C1 segment of cervical spinal cord (tissue), 14 donors: ENCODE data around the gene ZNF8.
"Not testable (repeated sequence)": the region's sequence is repeated elsewhere in the genome, so short reads cannot be mapped to it uniquely, and the experiment has no call there.

Experiments
- DNase-seq, 14 donors: peaks; one replicate each; lab custom pipeline; 2025; lab: John Stamatoyannopoulos, UW

ZNF8 gene

DNA sequence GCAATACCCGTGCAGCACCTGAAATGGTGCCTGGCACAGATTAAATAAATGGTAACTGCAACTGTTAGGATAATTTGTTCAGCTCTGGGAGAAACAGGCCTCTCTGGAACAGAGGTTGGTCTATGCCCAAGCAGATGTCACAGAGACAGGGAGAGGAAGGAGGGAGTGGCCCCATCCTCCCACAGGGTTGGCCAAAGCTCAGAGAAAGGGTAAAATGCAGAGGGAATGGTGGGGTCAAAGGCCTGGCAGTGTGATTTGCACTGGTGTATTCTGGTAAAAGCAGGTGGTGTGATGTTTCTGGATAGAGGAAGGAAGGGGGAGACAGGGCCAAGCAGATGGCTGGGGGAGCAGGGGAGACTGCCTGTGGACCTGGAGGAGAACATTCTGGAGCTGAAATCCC lies 57.5 kb downstream of the ZNF8 start:
- no peak for DNase-seq

DNA sequence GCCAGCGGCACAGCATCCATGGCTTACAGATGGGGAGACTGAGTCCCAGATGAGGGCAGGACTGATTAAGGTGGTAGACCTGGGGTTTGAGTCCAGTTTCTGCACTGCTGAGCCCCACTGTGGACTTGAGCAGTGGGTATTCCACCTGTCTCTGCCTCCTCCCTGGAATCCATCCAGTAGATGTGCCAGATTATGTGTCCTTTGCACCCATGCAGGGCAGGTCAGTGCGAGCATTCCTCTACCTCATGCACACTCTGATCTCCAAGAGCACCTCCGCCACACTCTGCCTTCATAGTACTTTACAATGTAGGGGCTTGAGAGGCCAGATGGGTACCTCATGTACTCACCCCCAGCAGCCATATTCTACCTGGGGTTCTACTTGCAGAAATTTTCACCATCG lies 58.1 kb downstream of the ZNF8 start:
- no peak for DNase-seq

DNA sequence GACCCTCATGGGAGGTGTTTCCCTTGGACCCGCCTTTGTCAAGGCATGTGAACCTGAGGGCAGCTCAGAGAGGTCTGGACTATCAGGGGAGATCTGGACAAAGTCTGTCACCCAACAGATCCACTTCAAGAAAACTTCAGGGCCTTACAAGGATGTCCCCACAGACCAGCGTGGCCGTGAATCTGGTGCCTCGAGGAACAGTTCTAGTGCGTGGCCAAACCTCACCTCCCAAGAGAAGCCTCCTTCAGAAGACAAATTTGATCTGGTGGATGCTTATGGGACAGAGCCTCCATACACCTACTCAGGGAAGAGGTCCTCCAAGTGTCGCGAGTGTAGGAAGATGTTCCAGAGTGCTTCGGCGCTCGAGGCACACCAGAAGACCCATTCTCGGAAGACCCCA lies 59.6 kb downstream of the ZNF8 start:
- DNase-seq: no peak

DNA sequence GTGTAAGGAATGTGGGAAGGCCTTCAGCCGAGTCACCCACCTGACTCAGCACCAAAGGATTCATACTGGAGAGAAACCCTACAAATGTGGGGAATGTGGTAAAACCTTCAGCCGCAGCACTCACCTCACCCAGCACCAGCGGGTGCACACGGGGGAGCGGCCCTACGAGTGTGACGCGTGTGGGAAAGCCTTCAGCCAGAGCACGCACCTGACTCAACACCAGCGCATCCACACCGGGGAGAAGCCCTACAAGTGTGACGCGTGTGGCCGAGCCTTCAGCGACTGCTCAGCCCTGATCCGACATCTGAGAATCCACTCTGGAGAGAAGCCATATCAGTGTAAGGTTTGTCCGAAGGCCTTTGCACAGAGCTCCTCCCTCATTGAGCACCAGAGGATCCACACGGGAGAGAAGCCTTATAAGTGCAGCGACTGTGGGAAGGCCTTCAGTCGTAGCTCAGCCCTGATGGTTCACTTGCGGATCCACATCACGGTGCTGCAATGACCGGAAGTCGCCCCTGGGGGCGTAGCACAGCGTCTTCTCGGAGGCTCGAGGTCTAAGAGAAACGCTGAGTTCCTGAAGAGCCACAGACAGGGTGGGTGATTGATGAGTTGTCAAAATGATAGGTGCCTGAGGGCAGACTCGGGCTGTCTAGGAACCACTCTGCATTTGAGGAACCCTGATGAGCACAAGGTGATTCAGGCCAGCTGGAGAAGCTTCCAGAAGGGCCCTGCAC lies 60.2 kb downstream of the ZNF8 start:
- no peak for DNase-seq

DNA sequence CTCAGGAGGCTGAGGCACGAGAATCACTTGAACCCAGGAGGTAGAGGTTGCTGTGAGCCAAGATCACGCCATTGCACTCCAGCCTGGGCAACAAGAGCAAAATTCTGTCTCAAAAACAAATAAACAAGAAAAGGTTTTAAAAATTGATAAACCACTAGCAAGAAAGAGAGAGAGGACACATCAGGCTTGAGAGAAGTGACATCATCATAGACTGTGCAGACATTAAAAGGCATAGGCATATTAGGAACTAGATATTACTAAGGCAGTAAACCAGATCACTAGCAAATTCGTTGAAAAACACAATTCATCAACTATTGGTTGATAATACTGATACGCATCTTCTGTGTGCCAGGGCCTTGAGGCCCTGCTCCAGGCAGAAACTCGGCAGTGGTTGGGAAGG lies 66.8 kb downstream of the ZNF8 start:
- no peak for DNase-seq

DNA sequence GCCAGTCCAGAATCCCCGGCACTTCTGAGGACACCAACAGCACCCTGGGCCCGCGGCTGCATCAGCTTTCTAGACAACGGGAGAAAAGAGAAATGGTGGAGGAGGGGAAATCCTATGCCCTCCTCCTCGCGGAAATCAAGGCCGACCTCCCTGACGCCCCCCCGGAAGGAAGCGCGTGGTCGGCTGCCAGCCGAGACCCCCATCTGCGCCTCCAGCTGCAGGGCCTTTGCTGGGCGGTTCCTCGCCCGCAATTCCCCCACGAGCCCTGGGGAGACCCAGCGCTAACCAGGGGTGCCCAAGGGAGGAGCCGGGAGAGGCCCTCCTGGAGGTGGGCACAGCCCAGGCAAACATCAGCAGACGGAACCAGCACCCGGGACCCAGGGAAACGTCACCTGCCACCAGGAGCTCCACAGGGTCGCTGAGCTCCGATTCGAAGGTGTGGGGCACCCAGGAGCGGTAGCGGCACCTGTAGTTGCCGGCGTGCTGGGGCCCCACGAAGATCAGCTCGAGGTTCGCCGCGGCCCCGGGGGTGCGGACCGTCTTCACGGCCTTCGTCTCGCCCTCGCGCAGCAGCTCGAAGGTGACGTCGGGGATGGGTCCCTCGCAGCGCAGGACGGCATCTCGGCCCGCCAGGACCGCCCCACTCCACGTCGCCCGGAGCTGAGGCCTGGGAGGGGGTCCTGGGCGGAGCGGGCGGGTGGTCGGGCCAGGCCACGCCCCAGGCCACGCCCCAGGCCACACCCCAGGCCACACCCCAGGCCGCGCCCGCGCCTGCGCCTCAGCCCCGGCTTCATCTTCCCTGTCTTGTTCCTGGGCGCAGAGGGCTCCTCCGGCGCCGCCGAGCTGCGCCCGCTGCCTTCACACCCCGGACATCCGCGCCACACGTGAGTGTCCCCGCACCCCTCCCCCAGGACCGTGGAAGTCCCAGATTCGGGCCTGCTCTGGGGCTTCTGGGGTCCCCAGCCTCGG lies 68.5 kb downstream of the ZNF8 start:
- DNase-seq: peak in 13 of 14 donors; percentile 9 to 84 (median 66)

DNA sequence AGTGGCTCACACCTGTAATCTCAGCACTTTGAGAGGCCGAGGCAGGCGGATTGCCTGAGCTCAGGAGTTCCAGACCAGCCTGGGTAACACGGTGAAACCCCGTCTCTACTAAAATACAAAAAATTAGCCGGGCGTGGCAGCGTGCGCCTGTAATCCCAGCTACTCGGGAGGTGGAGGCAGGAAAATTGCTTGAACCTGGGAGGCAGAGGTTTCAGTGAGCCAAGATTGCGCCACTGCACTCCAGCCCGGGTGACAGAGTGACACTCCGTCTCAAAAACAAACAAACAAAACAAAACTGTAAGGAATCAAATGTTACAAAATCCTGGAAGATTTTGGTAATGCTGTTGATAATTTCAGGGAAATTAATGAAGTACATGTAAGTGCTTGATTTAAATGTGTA lies 69.3 kb downstream of the ZNF8 start:
- DNase-seq: not testable (repeated sequence)

DNA sequence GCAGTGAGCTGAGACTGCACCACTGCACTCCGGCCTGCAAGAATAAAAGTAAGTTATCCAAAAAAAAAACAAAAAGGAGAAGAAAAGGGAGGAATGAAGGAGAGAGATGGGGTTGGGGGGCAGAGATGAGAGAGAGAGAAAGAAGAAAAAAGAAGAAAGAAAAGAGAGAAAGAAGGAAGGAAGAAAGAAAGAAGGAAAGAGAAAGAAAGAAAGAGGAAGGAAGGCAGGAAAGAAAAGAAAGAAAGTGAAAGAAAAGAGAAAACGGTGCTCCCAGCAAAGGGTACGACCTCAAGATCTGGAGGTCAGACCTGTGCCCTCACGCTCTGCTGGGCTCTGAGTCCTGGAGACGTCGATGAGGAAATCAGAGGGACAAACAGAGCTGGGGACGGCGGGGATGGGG lies 70.8 kb downstream of the ZNF8 start:
- no peak for DNase-seq

DNA sequence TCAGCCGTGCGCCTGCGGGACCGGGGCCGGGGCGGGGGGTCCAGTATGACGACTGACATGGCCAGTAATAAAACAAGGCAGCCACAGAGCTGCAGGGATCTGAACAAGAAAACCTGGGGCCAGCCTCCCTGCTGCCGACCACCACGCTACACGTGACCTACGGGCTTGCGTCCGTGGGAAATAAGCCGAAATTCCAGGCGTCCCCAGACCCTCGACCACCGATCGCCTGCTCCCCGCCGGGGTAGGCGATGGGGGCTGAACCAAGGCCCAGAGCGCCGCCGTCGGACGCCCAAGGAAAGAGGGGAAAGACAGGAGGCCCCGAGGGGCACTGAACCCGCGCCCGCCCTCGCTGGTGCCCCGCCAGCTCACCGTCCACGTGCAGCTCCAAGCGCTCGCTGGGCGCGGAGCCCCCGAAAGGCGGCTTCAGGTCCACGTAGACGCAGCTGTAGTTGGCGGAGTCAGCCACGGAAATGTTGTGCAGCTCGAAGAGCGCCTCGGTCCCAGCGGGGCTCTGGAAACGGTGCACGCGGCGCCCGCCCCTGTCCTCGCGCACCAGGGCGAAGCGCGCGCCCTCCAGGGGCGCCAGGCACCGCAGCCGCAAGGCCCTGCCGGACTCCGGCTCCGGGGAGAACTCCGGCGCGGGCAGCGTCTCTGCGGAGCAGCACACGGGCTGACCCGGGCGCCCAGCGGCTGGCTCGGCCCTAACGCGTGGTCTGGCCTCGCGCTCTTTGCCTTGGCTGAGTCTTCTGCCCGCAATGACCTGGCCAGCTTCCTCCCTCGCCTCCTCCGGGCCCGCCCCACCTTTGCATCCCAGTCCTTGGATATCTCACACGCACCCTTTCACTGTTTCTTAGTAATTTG lies 71.5 kb downstream of the ZNF8 start:
- DNase-seq: no peak

DNA sequence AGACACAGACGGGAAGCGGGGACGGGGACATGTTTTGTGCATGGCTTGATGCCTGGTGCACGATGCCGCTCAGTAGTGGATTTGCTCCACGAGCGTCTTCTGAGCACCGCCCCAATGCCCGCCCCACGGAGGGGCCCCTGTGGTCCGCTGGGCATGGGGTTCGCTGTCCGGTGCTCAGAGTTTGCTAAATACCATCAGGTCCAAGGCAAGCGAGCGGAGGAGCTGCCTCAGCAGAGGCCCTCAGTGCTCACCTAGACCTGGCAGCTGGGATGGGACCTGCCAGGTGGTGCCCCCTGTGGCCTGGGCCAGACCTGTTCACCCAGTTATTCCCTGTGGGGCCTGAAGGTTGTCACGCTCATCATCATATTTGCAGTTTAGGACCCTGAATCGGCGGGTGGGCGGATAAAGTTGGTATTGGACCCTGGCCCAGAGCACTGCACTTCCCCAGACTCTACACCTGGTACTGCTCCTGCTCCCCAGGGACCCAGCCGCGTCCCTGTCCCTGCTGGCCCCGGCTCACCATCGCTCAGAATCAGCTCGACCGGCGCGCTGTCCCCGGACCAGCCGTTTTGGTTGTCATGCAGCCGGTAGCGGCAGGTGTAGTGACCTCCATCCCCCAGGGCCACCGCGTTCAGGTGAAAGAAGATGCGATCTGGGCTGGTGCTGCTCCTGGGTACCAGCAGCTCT lies 72.3 kb downstream of the ZNF8 start:
- no peak for DNase-seq

DNA sequence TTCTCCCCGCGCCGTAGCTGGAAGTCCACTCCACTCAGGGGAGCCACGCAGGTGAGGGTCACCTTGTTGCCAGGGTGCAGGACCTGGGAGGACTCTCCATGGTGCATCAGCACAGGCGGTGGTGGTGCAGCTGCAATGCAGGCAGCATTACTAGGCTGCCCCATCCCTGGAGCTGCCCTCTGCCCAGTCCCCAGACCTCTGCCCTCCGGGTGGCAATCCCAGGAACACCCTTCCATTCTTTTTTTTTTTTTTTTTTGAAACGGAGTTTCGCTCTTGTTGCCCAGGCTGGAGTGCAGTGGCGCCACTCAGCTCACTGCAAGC lies 72.8 kb downstream of the ZNF8 start:
- DNase-seq: no peak

DNA sequence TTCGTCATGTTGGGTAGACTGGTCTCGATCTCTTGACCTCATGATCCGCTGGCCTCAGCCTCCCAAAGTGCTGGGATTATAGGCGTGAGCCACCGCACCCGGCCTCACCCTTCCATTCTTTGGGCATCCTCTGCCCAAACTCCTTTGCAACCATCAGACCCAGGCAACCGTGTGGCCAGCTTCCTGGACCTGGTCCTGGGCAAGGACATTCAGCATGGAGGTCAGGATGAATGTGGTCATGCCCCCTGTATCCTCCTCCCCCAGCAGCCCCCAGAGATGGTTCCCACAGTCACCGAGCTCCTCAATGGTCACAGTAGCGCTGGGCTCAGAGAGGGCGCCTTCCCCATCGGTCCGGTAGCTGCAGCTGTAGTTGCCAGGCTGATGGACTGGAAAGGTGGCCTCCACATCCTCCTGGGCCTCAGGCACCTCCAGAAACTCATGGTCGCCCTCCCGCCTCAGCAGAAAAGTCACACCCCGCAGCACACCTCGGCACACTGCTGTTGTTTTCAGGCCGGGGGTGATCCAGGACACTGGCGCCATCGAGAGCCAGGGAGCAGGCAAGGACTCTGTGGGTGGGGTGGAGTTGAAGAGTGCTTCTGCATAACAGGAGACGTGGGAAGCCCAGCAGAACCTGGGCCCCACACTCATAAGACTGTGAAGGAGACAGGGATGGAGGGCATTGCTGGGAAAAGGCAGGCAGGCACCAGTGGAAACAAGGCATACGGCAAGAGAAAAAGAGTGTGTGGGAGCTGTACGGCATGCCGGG lies 73.4 kb downstream of the ZNF8 start:
- DNase-seq: no peak
